Mucosa of gallbladder (tissue), 1 donor: Measurements from ENCODE around the gene CNGA2. TPM values are rescaled to one million over a fixed set of nuclear protein-coding genes. Genes with fewer than 3 reads are reported as not detected.
"Not testable (repeated sequence)": the region's sequence is repeated elsewhere in the genome, so short reads cannot be mapped to it uniquely, and the experiment has no call there.

Experiments used
- DNase-seq: peaks from one replicate; pipeline ENCODE4 v3.0.0-alpha.2; 2020; ENCODE audit warnings: low spot score
- total RNA-seq: library from RNA; stranded (reverse); gene quantifications from one replicate; pipeline ENCODE4 v1.2.1, GENCODE V29; 2021
- donor health status: DM: no; HTN: no; CAD: no.

The CNGA2 gene
- not detected for total RNA-seq

DNA sequence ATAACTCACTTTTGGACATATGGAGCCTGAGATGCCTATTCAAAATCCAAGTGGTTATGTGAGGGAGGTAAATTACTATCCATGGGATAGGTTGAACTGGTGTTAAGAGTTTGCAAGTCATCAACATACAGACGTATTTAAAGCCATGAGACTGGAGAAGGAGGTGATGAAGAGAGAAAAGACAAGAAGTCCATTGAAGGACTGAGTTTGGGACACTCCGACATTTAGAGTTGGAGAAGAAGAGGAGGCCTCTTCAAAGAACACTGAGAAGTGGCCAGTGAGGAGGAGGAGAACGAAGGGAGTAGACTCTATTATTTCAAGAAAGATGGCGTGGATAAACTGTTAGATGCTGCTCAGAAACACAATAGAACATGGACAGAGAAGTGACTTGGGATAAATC lies at the start of gene CNGA2:
TSS of gene CNGA2 (plus strand) at position 301 of the 400 bp plus-strand sequence. CDS start 3,738 bp downstream, outside the sequence.
- DNase-seq, result no peak

DNA sequence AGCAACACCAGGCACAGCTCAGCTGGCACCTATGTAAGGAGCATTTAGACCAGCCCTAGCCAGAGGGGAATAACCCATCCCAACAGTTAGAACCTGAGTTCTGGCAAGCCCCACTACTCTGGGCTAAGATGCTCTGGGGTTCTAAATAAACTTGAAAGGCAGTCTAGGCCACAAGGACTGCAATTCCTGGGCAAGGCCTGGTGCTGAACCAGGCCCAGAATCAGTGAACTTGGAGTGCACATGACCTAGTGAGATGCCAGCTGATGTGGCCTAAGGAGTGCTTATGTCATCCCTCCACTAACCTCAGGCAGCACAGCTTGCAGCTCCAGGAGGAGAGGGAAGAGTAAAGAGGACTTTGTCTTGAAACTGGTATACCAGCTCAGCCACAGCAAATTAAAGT lies 46.9 kb upstream of the CNGA2 start:
- no peak for DNase-seq

DNA sequence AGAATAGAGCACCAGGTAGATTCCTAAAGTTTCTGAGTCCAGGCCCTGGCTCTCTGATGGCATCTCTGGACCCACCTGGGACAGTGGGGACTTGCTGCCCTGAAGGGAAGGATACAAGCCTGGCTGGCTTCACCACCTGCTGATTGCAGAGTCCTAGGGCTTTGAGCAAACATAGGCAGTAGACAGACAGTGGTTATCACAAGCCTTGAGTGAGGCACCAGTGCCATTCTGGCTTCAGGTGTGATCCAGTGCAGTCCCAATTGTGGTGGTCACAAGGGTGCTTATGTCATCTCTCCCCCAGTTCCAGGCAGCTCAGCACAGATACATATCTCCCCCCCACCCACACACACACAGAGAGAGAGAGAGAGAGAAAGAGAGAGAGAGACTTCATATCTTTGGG lies 45.9 kb upstream of the CNGA2 start:
- DNase-seq, result no peak

- DNase-seq, result no peak
Observed at GRCh38 chrX:151692825-151693224, 41.7 kb upstream of the CNGA2 start.

DNA sequence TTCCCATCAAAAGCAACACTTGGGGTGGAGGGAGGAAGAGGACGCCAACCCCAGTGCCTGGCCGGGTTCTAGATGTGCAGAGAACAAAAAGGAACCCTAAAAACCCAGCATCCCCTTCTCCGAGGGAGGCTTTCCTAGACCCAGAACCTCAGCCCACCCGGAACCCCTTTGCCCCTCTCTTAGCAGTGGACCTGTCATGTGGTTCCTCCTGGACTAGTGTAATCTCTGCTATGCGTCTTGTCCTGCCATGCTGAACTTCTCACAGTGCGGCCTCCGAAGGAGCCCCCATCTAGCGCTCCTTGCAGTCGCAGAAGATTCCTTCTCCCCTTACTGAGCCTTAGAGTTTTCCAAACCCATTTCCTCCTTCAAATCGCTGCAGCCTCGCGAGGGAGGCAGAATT lies 40.4 kb upstream of the CNGA2 start:
- DNase-seq, result no peak

- DNase-seq, result no peak
Observed at GRCh38 chrX:151694661-151695582, 39.6 kb upstream of the CNGA2 start, which contains the start of gene PRRG3. TSS of gene PRRG3 (plus strand) at chrX:151695458. CDS start at chrX:151698815, 3,357 bp downstream.

DNA sequence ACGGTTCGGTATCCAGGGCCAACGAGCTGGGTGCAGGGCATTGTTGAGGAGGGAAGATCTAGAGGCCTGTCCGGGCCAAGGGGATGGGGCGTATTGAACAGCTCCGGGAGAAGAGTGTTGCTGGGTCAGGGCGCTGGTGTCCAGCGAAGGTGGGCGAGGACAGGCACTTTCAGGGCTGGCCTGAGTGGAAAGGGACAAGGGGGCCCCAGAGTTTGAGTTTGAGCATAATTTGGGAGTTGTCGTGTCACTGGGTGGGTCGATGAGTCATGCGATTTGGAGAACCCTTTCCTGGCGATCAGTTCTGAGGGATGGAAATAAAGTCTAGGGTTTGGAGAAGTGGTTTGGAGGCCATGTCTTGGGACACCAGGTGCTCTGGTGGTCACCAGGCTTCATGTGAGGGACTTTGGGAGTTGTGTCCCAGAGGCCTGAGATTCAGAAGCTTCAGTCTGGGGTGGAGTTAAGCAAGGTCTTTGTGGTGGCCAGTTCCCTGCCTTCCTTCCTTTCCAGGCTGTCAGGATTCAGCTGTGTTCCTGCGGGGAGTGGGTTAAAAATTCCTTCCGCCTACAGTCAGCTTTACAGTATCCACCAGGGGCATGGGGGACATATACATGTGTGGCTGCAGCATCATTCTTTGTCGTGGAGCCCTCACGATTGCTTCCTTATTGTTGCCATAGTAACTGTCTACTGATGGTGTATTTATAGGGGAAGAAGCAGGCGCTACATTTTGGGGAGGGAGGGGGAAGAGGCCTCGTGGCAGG lies 38.8 kb upstream of the CNGA2 start:
- no peak for DNase-seq

- DNase-seq, result not testable (repeated sequence)
Observed at GRCh38 chrX:151697082-151697481, 37.5 kb upstream of the CNGA2 start.

DNA sequence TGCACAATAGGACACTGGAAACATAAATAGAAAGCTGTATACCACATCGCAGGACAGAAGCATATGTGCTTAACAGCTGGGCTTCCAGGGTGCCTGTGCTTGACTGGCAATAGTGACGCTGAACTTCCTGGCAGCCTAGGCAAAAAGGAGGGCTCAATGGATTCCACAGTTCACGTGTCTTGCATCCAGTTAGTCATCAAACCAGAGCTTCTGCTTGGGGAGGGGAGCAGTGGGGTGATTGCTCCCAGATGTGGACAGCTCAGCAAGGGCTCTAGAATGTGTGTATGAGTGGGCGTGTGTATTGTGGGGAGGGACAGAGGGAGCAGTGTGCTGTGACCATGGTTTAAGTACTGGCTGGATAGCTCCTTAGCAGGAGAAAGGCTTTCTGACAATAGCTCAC lies 37.0 kb upstream of the CNGA2 start:
- no peak for DNase-seq

GRCh38 chrX:151698485-151698884 lies 36.1 kb upstream of the CNGA2 start:
- no peak for DNase-seq

- DNase-seq, result no peak
Observed at GRCh38 chrX:151699746-151700145, 34.8 kb upstream of the CNGA2 start.

DNA sequence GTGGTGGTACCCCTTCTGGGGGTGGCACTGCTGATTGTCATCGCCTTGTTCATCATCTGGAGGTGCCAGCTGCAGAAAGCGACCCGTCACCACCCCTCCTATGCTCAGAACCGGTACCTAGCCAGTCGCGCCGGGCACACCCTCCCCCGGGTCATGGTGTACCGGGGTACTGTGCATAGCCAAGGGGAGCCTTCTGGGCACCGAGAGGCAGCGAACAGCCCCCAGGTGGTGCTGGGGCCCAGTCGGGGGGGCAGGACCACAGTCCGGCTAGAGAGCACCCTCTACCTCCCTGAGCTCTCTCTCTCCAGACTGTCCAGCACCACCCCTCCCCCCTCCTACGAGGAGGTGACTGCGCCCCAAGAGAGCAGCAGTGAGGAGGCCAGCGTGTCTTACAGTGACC lies 34.0 kb upstream of the CNGA2 start:
- DNase-seq, result no peak

DNA sequence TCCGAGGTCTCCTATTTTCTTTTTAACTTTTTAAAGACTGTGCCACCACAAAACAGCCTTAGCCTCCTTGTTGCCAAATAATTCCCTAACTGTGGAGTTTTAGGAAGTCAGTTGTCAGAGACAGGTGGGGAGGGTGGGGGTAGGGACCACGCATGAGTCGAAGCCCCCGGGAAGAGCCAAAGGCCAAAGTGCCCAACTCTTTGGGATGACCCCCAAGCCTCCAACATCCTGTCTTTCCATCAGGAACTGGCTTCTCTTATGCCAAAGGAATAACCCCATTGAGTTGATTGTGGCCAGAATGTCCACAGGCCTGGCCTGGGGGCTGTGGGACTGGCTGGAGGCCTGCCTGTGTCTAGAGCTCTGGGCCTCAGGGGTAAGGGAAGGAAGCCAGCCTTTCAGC lies 33.5 kb upstream of the CNGA2 start:
- no peak for DNase-seq

GRCh38 chrX:151701531-151701930 lies 33.0 kb upstream of the CNGA2 start:
- no peak for DNase-seq

DNA sequence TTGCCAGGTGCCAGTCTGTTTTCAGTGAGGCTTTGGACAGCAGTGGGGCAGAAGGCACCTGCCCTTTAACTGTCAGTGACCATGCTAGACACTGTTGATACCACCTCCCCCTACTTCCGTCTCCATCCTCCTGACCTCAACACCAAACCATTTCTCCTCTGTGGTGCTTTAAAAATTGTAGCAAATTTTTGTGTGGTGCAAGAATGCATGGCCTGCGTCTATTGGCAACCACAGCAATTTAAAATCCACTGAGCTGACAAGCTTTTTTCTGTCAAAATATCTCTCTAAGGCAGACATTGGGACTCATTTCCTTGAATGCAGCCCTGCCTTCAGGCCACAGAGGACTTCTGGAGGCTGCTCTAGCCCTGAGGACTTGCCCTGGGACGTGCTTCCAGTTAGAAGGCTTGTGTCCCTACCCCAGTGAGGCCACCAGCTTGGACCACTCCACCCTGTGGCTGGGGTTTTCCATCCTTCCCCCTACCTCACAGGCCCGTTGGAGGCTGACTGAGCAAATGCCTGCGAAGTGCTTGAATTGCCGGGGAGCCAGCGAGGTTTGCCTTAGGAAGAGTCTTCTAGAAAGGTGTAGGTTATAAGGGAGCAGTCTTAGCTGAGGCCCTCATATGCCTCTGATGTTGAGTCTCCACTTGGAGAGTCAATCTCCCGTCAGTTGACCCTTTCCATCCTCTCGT lies 32.4 kb upstream of the CNGA2 start:
- no peak for DNase-seq

GRCh38 chrX:151702741-151703340 lies 31.7 kb upstream of the CNGA2 start:
- no peak for DNase-seq

- DNase-seq, result no peak
Observed at GRCh38 chrX:151703487-151703886, 31.1 kb upstream of the CNGA2 start.

DNA sequence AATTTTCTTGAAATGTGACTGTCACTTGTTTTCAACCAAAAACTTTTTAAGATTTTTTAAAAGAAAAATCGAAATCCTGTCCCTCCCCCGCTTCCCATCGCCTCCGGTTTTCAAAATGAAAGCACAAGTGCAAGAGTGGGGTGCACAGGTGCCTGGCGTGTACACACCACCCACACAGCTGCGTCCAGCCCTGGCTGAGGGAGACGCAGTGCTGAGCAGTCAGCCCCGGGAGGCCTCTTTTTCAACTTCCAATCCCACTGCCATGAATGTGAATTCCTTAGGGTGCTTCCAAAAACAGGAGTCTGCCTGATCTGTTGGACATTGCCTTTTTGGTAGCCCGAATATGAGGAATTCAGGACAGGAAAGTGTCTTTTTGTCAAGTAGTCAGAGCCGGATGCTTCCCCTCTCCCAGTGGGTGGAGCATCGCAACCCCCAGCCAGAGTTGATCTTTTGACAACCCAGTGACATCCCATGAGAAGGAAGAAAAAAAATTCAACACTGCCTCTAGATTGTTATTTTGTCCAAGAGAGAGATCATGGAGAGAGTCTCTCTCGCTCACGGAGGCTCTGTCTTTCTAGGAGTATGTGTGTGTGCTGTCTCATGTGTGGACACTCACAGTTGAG lies 30.4 kb upstream of the CNGA2 start:
- DNase-seq, result no peak

- no peak for DNase-seq
Observed at GRCh38 chrX:151708821-151709220, 25.7 kb upstream of the CNGA2 start.

- no peak for DNase-seq
Observed at GRCh38 chrX:151710457-151710856, 24.1 kb upstream of the CNGA2 start.

DNA sequence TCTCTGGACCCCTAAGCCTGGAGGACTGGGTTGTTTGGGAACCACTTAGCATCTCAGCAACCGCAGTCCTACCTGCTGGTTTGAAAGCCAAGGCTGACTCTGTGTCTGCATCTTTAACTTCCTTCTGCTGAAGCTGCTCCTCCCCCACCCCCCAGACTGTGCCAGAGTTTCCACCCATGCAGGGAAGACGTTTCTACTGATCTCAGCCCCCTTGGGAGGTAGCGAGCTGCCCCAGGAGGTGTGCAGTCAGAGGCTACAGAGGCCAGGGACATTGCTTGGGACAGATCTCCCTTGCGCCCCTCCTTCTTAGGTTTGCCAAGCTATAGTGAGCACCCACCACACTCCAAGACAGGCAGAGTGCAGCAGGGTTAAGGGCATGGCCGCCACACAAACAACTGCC lies 23.4 kb upstream of the CNGA2 start:
- DNase-seq, result no peak
